D721Med (cell line): Measurements from ENCODE around the gene ABCB11.
"Not testable (repeated sequence)": the region's sequence is repeated elsewhere in the genome, so short reads cannot be mapped to it uniquely, and the experiment has no call there.

ENCODE experiments used
- DNase-seq: peaks from one replicate; pipeline ENCODE4 v3.0.0; 2011; ENCODE audit warnings: low spot score; ENCODE audit not compliant: insufficient read length
- FAIRE-seq: peaks from 2 replicates; lab custom pipeline; 2011; peaks lifted over from hg19 to GRCh38; lab: Jason Lieb, UNC
- TF ChIP-seq, protein P1 (sequence below): IDR thresholded peaks from 2 replicates; pipeline ENCODE4 v1.5.1; 2012; ENCODE audit warnings: mild to moderate bottlenecking, control low read depth; ENCODE audit not compliant: insufficient read depth; ENCODE audit errors: missing control alignments

The ABCB11 gene

DNA sequence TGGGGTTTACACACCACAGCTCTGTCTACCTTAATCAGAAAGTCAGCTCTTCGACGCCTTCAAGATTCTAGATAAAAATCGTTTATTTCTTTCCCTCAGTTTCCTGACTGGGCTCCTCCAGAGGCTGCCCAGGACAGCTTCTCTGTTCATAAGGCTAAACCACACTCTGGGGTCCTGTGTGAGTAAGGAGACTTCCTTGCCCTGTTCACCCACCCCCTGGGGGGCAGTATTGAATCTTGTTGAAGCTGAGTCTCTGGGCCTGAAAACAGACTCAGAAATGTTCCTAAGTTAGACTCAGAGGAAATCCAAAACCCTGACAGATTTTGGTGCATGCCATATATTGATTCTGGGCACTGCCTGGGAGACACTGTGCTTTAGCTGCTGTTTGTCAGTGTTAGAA lies 87.1 kb downstream of the ABCB11 start:
- FAIRE-seq (no peak), DNase-seq (no peak)
- TF ChIP-seq, protein P1, sequence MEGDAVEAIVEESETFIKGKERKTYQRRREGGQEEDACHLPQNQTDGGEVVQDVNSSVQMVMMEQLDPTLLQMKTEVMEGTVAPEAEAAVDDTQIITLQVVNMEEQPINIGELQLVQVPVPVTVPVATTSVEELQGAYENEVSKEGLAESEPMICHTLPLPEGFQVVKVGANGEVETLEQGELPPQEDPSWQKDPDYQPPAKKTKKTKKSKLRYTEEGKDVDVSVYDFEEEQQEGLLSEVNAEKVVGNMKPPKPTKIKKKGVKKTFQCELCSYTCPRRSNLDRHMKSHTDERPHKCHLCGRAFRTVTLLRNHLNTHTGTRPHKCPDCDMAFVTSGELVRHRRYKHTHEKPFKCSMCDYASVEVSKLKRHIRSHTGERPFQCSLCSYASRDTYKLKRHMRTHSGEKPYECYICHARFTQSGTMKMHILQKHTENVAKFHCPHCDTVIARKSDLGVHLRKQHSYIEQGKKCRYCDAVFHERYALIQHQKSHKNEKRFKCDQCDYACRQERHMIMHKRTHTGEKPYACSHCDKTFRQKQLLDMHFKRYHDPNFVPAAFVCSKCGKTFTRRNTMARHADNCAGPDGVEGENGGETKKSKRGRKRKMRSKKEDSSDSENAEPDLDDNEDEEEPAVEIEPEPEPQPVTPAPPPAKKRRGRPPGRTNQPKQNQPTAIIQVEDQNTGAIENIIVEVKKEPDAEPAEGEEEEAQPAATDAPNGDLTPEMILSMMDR, result no peak

DNA sequence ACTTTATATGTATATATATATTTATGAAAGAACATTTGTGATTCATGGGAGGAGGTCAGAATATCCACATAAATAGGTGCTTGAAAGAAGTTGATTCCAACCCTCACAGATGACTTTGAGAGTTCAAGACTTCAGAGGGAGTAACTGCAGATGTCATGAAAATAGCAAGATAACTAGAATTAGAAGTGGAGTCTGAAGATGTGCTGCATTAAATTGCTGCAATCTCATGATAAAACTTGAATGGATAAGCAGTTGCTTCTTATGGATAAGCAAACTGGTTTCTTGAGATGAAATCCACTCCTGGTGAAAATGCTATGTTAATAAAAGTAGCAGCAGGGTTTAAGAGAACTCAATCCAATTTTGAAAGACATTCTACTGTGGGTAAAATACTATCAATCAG lies 89.8 kb downstream of the ABCB11 start:
- no peak for FAIRE-seq
- no peak for DNase-seq
- TF ChIP-seq, protein P1, result no peak

DNA sequence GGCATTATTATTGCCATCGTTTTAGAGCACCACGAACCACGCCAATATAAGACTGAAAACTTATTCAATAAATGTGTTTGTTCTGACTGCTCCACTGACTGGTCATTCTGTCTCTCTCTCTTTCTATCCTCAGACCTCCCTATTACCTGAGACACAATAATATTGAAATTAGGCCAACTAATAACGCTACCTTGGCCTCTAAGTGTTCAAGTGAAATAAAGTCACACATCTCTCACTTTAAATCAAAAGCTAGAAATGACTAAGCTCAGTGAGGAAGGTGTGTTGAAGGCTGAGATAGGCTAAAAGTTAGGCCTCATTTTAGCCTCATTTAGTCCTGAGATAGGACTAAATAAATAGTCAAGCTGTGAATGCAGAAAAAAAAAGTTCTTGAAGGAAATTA lies 91.2 kb downstream of the ABCB11 start:
- no peak for FAIRE-seq
- TF ChIP-seq, protein P1, result no peak
- DNase-seq, result no peak

DNA sequence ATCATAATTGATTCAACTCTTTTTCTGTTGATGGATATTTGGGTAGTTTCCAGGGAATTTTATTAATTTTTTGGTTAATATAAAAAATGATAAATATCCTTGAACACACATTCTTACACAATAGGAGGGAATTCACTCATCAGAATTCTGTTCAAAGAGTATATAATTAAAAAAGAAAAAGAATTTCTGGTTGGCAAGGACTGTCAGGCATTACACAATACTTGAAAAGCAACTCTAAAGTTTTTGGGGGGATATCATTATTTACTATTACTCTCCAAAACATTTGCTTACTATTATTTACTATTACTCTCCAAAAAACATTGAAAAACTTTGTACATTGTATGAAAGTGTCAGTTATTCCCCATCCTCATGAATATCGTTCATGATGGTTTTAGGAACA lies 92.1 kb downstream of the ABCB11 start:
- no peak for DNase-seq
- TF ChIP-seq, protein P1, result no peak
- FAIRE-seq, result no peak

DNA sequence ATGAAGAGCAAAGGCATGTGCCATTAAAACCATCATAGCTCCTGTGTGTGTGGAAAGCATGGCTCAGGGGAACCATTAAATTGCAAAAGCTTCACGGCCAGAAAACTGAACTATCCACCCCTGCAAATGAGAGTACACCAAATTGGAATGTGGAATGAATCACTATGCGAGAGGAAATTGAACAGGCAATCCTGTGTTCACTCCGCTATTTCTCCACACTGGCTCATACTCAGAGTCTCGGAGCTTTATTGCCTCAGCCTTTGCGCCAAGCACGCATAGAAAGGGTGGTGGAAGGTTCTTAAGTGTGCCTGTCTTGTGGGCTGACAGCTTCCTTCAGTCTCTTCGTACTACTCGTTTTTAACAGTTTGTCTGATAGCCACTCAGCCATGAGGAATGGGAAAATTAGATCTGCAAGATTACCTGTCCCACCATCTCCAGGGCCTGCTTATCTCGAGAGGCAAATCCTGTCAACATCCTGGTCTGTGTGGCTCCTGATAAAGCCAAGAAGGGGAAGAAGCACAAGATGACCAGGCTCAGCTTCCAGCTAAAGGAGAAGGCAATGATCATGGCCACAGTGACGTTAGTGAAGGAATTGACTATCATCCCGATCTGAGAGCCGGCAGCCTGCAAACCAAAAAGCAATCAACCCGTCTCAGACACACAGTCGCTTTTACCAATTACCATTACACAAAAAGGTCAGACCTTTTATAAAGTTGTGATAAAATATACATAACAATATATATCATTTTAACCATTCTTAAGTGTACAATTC lies 95.1 kb downstream of the ABCB11 start:
- DNase-seq (no peak), FAIRE-seq (no peak)

DNA sequence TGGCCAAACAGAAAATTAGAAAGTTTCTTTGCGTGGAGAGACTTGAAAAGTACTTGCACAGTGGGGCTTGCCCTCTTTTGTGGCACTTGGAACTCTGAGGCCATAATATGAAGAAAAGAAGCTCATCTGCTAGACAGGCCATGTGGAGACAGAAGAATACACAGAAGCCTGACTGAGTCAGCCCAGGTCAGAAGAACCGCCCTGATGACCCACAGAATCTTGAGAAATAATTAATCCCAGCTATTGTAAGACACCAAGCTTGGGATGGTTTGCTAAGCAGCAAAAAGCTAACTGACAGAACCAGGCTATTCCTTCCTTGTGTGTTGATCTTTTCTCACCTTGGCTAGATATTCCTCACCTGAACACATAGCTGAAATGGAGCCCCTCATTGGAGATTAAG lies 96.3 kb downstream of the ABCB11 start:
- FAIRE-seq, result no peak
- TF ChIP-seq, protein P1, result no peak

More for the DNA sequence above, 95.1 kb downstream of the ABCB11 start:
- TF ChIP-seq, protein P1, result no peak

DNA sequence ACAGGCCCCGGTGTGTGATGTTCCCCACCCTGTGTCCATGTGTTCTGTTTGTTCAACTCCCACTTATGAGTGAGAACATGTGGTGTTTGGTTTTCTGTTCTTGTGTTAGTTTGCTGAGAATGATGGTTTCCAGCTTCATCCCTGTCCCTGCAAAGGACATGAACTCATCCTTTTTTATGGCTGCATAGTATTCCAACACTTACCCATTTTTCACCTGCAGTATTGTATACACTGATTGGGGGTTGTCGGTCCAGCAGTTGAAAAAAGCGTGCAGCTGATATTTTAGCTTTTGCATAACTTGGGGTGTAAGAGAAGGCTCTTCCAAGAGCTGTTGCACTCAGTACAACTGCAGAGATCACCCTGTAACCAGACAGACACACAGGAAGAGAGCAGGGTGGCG lies 99.0 kb downstream of the ABCB11 start:
- not testable (repeated sequence) for DNase-seq, FAIRE-seq

More for the DNA sequence above, 96.3 kb downstream of the ABCB11 start:
- DNase-seq, result no peak

DNA sequence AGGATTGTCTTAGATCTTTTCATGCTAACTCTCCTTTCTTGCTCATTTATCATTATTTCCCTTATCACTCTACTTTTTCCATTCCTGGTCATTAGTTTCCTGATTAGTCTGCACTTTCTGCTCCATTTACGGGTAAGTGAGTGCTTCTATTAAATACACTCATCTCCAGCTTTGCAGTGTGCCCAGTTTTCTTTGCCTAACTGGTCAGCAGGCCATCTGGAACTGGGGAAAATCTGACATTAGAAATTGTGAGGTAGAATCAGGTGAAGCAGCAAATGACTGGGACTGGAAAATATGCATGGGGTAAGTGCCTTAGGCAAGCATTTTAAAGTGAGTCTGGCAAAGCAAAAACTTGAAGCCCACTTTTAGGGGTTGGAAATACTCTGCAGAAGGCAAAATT lies 100.9 kb downstream of the ABCB11 start:
- TF ChIP-seq, protein P1, result no peak
- FAIRE-seq, result no peak
- DNase-seq, result no peak
